ENCODE measurements around the gene ROPN1. TPM values are rescaled to one million over a fixed set of nuclear protein-coding genes. Genes with fewer than 3 reads are reported as not detected.
"Not testable (repeated sequence)": the region's sequence is repeated elsewhere in the genome, so short reads cannot be mapped to it uniquely, and the experiment has no call there.

The ROPN1 gene
- total RNA-seq, 1 donor from 2014 or later: not detected

GRCh38 chr3:123997543-123997942 is 5.6 kb upstream of the ROPN1 start:
- intact Hi-C loops (cut with micrococcal nuclease): no loop called here

GRCh38 chr3:123993818-123994217 is 1.9 kb upstream of the ROPN1 start:
- intact Hi-C loops (cut with micrococcal nuclease): no loop called here

GRCh38 chr3:123986427-123986826 is 5.5 kb downstream of the ROPN1 start:
- intact Hi-C loops (cut with micrococcal nuclease): no loop called here

GRCh38 chr3:123984957-123985356 is 7.0 kb downstream of the ROPN1 start:
- intact Hi-C loops (cut with micrococcal nuclease): no loop called here

GRCh38 chr3:123984350-123984749 is 7.6 kb downstream of the ROPN1 start:
- intact Hi-C loops (cut with micrococcal nuclease): no loop called here

- intact Hi-C loops (cut with micrococcal nuclease): not testable (repeated sequence)
Measured at GRCh38 chr3:123981317-123981716, 10.6 kb downstream of the ROPN1 start.

- intact Hi-C loops (cut with micrococcal nuclease): no loop called here
Measured at GRCh38 chr3:123980539-123980938, 11.4 kb downstream of the ROPN1 start.

GRCh38 chr3:123979525-123980501 is 12.1 kb downstream of the ROPN1 start:
- intact Hi-C loops (cut with micrococcal nuclease): not testable (repeated sequence)

GRCh38 chr3:123976904-123977303 is 15.0 kb downstream of the ROPN1 start:
- intact Hi-C loops (cut with micrococcal nuclease): not testable (repeated sequence)

GRCh38 chr3:123976181-123976898 is 15.6 kb downstream of the ROPN1 start:
- intact Hi-C loops (cut with micrococcal nuclease): not testable (repeated sequence)

GRCh38 chr3:123975030-123975429 is 16.9 kb downstream of the ROPN1 start:
- intact Hi-C loops (cut with micrococcal nuclease): not testable (repeated sequence)

- intact Hi-C loops (cut with micrococcal nuclease): no loop called here
Measured at GRCh38 chr3:123971406-123971805, 20.5 kb downstream of the ROPN1 start.

GRCh38 chr3:123967260-123967659 is 24.7 kb downstream of the ROPN1 start:
- intact Hi-C loops (cut with micrococcal nuclease): not testable (repeated sequence)

GRCh38 chr3:123966799-123967198 is 25.1 kb downstream of the ROPN1 start:
- intact Hi-C loops (cut with micrococcal nuclease): not testable (repeated sequence)

- intact Hi-C loops (cut with micrococcal nuclease): not testable (repeated sequence)
Measured at GRCh38 chr3:123964793-123965192, 27.1 kb downstream of the ROPN1 start.

- intact Hi-C loops (cut with micrococcal nuclease): loop anchor here (1.0 to 2.0 kb wide), 2 partner anchors 77 to 376 kb away; partner anchors contain the start of genes HACD2 and MYLK
Measured at GRCh38 chr3:123961508-123961856, 30.4 kb downstream of the ROPN1 start.

- intact Hi-C loops (cut with micrococcal nuclease): loop anchor here (1.0 to 2.0 kb wide), 2 partner anchors 76 to 376 kb away; partner anchors contain the start of genes HACD2 and MYLK
Measured at GRCh38 chr3:123960781-123961507, 31.0 kb downstream of the ROPN1 start, which contains the start of gene CCDC14. CCDC14 (minus strand) TSS chr3:123961229; CDS start chr3:123961173, 56 bp downstream.

GRCh38 chr3:123953735-123954134 is 38.2 kb downstream of the ROPN1 start:
- intact Hi-C loops (cut with micrococcal nuclease): no loop called here

- intact Hi-C loops (cut with micrococcal nuclease): no loop called here
Measured at GRCh38 chr3:123952844-123953520, 38.9 kb downstream of the ROPN1 start.

- intact Hi-C loops (cut with micrococcal nuclease): no loop called here
Measured at GRCh38 chr3:123951522-123952447, 40.1 kb downstream of the ROPN1 start.

All from T-helper 2 cell treated with Interferon-gamma antibody and Interleukin-4, amounts not matched to agents 100 ng/mL and 5 ng/mL, for 36 hours (primary cell).